Medulla oblongata (tissue), 1 donor: ENCODE data around the gene LIMCH1.
"Not testable (repeated sequence)": the region's sequence is repeated elsewhere in the genome, so short reads cannot be mapped to it uniquely, and the experiment has no call there.

Experiments
- DNase-seq: peaks from one replicate; pipeline ENCODE4 v3.0.0-alpha.2; 2015; ENCODE audit errors: extremely low spot score

Gene LIMCH1

DNA sequence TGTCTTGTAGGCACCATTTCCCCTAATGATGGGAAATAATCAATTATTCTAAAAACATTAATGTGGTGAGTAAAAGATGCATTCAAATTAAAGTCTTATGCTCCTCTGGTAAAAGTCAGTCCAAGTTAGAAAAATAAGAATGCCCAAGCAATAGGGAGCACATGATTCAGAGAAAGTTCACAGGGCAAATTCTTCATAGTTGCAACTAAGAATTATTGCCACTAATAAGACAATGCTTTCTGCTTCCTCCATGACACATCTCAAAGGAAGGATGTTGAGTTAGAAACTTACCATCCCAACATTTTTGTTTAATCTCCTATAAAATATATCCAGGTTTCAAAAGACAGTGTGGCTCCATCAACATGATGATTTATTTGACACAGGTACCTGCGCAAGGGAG is 184.2 kb downstream of the LIMCH1 start:
- no peak for DNase-seq

DNA sequence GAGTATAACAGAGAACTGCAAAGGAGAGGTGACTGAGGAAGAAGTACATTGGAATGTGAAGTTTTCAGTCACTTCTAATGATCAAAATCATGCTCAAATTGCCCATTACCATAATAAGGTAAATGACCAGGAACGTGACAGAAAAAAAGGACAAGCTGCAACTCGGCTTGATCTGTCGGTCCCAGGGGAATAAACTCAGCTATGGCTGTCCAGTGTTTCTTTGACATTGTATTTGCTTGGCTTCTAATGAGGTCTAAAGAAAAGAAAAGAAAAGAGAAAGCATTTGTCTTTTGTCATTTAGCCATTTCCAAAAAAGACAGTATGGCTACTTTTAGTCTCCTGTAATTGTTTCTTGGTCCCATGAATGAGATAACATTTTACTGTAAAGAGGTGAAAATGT is 185.3 kb downstream of the LIMCH1 start:
- DNase-seq, result no peak

DNA sequence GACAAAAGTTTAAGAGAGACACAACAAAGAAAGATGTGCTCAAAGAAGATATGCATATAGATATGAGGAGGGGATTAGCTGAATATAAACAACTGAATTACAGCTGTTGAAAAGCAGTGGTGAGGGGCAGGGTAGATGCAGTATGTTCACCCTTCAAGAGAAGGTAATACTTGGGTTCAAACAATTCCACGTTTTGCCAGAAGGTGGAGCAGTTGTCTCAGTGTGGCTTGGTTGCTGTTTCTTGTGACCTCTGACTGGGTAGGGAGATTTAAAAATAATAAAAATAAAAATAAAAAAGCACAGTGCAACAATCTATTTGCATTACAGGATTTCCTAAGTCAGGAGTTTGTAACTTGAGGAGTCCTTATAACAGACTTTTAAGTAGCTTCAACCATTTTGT is 187.3 kb downstream of the LIMCH1 start:
- DNase-seq, result no peak

DNA sequence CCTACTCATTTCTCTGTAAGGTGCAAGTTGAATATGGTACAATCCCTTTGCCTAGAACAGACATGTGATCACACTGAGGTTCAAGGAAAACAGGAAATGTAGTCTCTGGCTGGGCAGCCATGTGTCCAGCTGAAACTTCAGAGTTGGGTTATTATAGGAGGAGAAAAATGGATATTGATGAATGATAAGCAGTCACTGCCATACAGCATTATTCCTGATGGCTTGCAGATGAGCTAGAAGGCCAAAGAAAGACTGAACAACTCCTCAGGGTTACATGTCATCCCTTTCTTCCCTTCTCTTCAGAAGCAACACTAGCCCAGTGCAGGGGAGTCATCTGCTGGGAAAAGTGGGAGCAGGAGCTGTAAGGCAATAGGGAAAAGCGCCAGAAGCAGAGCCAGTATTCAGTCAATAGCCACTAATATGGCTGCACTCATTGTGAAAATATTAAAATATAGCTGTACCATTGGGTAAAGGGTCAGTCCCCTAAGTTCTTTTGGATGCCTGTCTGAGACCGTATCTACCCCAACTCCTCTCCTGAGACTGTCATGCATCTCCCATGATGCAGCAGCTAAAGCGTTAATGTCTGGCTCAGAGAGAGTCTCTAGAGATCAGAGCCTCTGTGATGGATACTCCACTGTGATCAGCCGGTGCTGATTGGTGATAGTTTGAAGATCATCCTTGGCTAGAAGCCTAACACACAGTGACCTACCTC is 190.1 kb downstream of the LIMCH1 start:
- no peak for DNase-seq

DNA sequence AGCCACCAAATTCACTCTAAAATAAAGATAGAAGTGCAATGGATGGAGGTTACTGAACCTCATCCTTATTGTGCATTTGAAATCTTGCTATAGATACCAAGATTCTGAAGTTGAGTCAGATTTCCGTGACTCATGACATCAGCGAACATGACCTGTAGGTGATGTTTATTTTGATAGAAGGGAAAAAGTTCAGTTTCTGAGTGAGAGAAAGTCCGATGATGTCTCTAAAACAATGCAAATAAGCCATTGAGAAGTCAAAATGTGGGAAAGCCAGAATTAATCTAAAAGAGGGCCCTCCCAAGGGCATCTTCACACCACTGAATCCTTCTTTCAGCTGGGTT is 190.6 kb downstream of the LIMCH1 start:
- DNase-seq, result no peak

DNA sequence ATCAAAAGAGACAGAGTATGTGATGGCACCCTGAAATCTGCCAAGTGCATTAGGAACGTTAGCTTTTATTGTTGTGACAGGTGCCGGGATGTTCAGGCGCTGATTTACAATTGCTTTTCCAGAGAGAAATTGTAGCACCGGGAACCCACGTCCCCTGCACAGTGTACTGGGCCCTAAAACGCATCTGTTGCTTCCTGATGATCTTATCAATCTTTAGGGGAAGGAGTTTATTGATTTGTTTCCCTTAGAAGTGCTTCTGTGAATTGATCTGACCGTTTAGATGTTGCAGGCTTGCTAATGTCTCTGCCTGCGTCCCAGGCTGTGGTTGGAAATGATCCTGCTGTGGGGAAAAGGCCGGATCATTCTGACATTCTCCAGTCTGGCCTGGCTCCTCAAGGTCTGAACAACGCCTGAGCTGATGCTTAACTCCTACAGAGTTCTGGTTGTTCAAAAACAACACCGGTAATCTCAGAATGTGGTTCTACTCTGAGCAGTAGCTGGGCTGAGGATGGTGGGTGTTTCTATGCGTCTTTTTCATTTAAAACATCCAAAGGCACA is 193.7 kb downstream of the LIMCH1 start:
- no peak for DNase-seq

DNA sequence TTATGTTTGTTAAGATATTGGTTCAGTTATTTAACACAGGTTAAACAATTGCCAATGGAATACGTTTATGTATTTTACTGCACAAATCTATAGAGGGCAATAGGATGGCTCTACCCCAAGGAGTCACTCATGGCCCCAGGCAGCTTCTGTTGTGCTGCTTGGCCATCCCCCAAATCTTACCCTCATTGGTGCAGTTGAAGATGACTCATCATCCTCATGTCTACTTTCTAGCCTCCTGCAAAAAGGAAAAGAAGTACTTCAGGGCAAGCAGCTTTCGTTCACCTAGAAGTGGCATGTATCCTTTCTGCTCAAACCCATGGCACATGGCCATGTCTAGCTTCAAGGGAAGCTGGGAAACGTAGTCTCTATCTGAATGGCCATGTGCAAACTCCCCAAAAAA is 196.4 kb downstream of the LIMCH1 start:
- no peak for DNase-seq

DNA sequence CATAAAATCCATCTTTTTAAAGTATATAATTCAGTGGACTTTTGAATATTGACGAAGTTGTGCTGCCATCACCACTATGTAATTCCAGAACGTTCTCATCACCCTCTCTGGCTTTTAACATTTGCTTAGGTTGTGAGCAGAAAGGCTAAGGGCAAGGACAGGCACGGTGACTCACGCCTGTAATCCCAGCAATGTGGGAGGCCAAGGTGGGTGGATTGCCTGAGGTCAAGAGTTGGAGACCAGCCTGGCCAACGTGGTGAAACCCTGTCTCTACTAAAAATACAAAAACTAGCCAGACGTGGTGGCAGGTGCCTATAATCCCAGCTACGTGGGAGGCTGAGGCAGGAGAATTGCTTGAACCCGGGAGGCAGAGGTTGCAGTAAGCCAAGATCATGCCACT is 199.5 kb downstream of the LIMCH1 start:
- not testable (repeated sequence) for DNase-seq

DNA sequence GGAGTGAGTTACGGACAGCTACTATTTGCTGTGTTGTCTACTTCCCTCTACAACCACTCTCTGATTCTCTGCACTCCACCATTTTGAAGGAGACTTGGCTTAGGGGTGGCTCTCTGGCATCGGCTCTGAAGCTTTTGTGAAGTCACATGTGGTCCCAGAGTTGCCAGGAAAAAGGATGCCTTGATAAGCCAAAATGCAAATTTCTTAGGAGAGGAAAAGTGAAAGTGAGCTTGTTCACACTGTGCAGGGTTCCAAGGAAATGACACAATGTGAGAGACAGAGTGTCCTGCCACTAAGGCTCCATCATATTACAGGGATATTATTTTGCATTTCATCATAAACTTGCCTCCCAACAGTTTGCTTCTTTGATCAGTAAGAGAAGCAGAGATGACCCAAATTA is 203.4 kb downstream of the LIMCH1 start:
- DNase-seq, result no peak

DNA sequence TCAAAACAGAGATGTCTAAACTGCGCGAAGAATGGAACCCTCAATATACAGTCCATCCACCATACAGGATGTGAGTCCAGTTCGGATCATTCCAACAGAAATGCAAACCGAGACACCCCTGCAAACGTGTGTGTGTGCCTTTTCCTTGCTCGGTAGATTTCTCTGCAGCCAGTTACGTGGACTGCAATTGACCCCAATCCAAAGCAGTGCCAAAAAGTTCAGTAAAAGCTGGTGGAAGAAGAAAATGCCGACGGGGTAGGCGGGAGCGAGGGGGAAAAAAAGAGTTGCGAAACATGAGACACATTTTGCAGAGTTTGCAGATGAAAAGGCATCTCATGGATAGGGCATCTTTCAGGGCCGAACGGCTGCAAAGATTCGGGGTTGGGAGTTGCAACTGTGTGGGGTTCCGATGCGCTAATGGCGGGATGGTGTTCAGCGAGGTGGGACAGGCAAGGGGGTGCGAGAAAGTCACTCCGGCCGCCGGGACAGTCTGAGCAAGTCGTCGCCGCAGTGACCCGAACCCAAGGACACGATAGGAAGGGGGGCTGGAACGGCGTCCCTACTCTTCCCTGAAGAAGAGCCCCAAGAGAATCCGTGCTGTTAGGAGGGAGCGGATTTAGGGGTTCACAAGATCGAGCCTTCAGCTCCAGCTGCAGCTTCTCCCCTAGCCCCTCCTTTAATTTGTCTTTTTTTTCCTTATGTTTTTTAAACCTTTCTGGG is 206.8 kb downstream of the LIMCH1 start:
- DNase-seq, result no peak

DNA sequence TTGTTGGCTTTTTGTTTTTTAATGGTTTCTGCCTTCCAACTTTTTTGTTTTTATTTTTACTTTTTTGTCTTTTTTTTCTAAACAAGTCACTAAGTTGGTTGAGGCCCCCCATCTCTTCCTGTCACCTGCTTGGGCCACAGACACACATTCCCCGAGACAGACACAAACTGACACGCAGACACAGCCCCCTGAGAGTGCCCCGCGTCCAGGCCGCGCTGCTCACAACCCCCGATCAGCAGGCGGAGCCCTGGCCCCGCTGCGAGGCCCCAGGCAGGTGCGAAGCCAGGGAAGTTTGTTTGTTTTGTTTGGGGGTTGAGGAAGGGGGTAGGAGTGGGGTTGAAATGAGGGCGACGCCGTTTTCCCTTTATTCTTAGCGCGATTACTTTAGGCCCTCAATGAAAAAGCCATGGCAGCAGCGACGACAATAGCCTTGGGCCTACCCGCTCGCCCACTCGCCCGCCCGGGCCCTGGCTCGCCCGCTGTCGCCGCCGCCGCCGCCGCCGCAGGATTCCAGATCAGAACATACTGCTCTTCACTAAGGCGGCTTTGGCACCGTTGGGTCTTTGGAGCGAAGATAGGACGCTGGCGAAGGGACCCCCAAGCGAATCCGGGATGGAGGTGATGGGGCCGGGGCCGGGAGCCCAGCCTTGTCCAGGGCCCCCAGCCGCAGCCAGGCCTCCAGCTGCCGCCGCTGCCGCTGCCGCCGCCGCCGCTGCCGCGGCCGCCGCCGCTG is 207.5 kb downstream of the LIMCH1 start:
- DNase-seq, result no peak

DNA sequence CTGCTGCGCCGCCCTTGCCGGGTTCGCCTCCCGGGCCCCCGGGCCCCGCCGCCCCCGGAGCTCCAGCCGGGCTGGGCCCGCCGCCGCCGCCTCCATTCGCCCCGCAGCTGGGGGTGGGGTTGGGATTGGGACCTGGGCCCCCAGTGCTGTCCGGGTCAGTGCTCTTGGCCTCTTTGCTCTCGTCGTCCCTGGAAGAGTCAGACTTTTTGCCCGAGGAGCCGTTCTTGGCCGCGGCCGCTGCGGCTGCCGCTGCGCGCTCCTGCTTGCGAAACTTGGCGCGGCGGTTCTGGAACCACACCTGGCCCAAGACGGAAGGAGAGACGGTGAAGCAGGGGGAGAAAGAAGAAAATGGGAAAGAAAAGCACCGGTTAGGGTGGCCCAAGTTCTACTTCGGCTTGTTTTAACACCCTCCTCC is 208.1 kb downstream of the LIMCH1 start:
- DNase-seq, result no peak

DNA sequence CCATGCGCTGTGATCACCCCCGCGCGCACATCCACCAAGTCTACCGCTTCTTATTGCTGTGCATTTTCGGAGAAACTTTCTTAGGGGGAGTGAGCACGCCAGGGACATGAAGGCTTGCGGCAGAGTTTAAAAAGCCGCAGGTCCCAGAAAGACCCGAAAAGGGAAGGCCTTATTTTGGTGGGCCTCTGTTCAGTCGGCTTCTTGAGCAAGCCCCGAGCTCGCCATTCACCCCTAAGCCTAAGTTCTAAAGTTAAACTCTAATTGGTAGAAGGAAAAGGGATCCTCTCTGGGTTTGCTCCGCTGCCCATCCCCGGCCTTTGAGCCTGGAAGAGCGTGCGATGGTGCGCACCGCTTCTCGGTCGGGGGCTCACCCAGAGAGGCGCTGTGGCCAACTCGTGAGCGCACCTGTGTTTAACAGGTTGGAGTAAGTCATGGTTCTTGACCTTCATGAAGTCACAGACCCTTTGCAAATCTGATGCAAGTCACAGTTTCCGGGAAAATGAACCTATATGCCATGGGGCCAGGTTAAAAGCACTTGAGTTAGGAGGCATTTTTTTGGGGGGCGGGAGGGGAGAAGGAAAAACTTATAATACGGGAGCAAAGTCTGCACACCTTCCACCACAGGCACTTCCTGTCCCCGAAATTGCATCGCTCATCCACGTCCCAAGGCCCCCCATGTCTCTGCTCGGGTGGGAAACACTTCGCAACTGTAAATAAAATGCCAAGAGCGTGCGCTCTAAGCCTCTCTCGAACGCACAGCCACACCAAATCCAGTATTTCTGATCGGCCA is 208.7 kb downstream of the LIMCH1 start:
- DNase-seq, result no peak

DNA sequence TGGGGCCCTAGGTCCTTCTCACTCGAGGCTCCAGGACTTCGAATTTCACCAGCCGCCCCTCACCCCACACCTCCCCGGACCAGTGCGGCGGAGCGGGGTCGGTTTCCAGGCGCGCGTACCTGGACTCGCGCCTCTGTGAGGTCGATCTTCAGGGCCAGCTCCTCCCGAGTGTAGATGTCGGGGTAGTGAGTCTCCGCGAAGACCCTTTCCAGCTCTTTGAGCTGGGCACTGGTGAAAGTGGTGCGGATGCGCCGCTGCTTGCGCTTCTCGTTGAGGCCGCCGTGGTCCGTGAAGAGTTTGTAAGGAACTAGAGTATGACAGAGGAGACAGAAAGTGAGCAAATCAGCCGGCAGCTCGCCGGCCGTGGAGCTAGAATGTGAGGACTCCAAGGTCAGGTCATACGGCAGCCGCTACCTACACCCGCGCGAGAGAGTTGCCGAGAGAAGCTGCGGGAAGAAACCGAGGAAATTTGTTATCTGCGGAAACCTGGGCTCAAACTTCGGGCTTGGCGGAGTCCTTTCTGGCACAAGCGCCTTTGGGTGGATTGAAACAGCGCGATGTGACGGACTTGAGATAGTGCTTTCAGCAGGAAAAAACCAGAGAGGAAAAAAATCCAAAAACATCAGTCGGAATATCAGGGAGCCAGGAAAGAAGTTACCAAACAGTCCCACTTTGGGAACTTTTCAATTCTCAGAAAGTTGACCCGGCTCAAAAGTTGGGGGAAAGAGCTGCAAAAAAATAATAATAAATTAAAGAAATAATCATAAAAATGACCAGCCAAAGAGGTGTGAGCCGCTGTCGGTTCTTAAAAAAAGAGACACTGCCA is 209.5 kb downstream of the LIMCH1 start:
- DNase-seq, result no peak

DNA sequence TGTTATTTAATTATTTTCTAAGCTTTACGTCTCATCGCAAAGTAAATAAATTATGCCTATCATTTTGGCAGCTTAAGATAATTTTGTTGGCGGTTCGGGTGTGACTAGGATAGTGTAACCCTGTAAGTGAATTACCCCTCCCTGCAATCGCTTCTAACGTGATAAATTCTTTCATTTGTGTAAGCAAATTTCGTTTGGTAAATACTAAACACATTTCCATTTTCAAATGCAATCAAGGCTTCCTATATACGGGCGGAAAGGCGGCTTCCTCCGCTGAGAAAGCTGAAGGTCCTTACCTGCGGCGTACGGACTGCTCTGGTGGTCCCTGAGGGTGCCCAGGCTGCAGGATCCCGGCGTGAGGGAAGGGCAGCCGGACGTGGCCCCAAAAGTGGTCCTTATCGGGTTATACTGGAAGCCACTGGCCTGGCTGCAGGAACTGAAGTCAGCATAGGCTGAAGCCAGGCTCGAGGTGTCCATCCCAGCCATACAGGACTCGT is 210.2 kb downstream of the LIMCH1 start:
- DNase-seq, result no peak

DNA sequence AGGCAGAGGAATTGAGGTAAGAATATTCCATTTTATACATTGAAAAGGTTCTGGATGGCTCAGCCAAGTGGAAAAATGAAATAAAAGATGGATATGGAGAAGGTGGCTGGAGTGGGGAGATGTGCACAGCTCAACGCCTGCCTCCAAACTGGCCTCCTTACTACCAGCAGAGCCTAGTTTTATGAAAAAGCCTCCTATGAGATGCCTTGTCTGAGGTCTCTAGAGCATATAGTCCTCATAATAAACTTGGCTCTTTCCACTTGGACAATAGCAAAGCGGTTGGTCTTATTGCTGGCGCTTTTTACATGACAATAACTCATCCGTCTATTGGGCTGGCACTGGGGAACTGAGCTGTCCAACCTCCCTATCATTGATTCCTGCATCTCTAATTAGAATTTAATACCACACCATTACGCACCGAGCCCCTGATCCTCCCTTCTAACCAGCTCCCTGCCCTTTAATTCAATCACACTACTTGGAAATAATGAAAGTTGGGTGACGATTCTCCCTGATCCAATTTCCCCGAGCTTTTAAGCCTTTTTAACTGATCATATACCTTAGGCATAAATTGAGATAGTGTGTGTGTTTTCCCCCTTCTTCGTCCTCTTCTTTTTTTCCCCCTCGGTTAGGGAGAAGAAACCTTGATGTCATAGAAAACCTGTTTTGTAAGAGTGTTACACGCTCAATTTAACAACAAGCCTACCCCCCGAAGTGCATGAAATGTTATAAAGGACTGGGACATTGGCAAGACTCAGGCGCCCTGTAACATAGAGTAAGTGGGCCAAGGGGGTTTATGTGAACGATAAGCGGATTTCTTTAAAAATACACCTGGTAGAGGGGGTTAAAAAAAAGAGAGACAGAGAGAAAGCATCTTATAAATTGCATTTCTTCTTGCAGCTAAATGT is 210.9 kb downstream of the LIMCH1 start, which contains the start of gene PHOX2B:
Gene PHOX2B, minus strand, starts transcription at position 155 of the 905 bp plus-strand sequence. Its CDS starts 115 bp downstream, at position 40.
- no peak for DNase-seq

DNA sequence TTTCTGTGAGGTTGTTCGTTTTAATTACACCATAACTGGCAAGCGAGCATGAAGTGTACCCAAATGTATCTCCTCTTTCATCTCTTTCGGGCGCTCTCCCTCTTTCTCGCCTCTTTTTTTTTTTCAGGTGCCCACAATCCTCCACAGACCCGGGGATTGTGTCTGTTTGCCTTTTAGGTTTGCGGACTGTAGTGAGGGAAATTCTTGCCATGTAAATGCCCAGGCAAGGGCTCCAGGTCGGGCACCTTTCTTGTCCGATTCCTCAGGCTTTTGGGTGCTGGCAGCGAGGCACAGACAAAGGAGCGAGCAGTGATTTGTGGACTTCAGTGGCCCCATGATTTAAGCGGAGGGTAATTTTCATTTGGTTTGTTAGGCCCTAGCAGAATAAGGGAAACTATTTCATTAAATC is 211.7 kb downstream of the LIMCH1 start:
- no peak for DNase-seq
